Left ventricle myocardium inferior (tissue), 1 donor: ENCODE measurements around the gene DDX51. TPM values are rescaled to one million over a fixed set of nuclear protein-coding genes. Genes with fewer than 3 reads are reported as not detected.
A peak's percentile ranks its signal among the peaks of the same experiment; 100 is the strongest.

ENCODE experiments used
- DNase-seq: peaks from one replicate; pipeline ENCODE4 v3.0.0-alpha.2; 2020
- H3K27ac ChIP-seq: fragments of 200-600 bp; replicated peaks from 2 replicates; pipeline ENCODE4 v1.8.0; 2021
- H3K27me3 ChIP-seq: fragments of 200-600 bp; 2 replicates; pipeline ENCODE4 v1.8.0; 2021; ENCODE audit warnings: low read depth
- H3K36me3 ChIP-seq: fragments of 200-600 bp; 2 replicates; pipeline ENCODE4 v1.8.0; 2021
- H3K4me1 ChIP-seq: fragments of 200-600 bp; 2 replicates; pipeline ENCODE4 v1.8.0; 2021
- H3K4me3 ChIP-seq: fragments of 200-600 bp; 2 replicates; pipeline ENCODE4 v1.8.0; 2021; ENCODE audit warnings: mild to moderate bottlenecking, moderate library complexity
- H3K9me3 ChIP-seq: fragments of 200-600 bp; replicated peaks from 2 replicates; pipeline ENCODE4 v1.8.0; 2021
- intact Hi-C: fragments of 100-400 bp; cut with micrococcal nuclease; formaldehyde crosslinking; loops from one replicate; pipeline ENCODE4 v1.11.0; 2022
- total RNA-seq: library from RNA; stranded (reverse); fragmentation: NEBNext Ultra II Directional; extraction: Animal tissue kit (Norgen Biotek cat#: 25700); gene quantifications from one replicate; pipeline ENCODE4 v1.2.1, GENCODE V29; 2021
- TF ChIP-seq, protein P1 (sequence below): fragments of 200-600 bp; IDR thresholded peaks from 2 replicates; pipeline ENCODE4 v1.8.0; 2021; ENCODE audit warnings: antibody characterized with exemption, mild to moderate bottlenecking, borderline replicate concordance
- donor health status: DM: no; HTN: yes; CAD: no; lungs with severe emphysema.

Gene DDX51
- total RNA-seq, 1 donor from 2014 or later = 9.0 TPM

DNA sequence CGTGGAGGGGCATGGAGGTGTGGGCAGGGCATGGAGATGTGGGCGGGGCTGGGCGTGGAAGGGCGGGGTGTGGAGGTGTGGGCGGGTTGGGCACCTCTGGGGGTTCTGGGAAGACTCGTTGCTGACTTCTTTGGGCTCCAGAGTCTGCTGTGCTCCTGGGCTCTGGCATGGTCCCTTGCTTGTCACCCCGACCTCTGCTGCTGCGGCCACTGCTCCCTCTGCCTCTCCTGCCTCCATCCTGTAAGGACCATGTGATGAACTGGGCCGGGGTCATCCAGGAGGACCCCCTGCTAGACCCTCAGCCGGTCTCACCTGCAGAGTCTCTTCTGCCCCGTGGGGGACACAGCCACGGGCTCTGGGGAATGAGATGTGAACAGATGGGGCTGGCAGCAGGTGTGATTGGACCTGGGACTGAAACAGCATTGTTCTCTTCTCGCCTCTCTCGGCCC lies 15.5 kb upstream of the DDX51 start:
- intact Hi-C loops = no loop called here
- no peaks in the 10 kb centered on the region for H3K36me3 ChIP-seq
- H3K27ac ChIP-seq = no peak overlapping the region
- H3K27me3 ChIP-seq = peaks cover 50% of the 10 kb centered on the region
- H3K4me1 ChIP-seq = peaks cover 4% of the 10 kb centered on the region
- DNase-seq = peak; percentile 8
- no peak overlapping the region for H3K4me3 ChIP-seq
- TF ChIP-seq, protein P1, sequence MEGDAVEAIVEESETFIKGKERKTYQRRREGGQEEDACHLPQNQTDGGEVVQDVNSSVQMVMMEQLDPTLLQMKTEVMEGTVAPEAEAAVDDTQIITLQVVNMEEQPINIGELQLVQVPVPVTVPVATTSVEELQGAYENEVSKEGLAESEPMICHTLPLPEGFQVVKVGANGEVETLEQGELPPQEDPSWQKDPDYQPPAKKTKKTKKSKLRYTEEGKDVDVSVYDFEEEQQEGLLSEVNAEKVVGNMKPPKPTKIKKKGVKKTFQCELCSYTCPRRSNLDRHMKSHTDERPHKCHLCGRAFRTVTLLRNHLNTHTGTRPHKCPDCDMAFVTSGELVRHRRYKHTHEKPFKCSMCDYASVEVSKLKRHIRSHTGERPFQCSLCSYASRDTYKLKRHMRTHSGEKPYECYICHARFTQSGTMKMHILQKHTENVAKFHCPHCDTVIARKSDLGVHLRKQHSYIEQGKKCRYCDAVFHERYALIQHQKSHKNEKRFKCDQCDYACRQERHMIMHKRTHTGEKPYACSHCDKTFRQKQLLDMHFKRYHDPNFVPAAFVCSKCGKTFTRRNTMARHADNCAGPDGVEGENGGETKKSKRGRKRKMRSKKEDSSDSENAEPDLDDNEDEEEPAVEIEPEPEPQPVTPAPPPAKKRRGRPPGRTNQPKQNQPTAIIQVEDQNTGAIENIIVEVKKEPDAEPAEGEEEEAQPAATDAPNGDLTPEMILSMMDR = no peak
- no peaks in the 10 kb centered on the region for H3K9me3 ChIP-seq

DNA sequence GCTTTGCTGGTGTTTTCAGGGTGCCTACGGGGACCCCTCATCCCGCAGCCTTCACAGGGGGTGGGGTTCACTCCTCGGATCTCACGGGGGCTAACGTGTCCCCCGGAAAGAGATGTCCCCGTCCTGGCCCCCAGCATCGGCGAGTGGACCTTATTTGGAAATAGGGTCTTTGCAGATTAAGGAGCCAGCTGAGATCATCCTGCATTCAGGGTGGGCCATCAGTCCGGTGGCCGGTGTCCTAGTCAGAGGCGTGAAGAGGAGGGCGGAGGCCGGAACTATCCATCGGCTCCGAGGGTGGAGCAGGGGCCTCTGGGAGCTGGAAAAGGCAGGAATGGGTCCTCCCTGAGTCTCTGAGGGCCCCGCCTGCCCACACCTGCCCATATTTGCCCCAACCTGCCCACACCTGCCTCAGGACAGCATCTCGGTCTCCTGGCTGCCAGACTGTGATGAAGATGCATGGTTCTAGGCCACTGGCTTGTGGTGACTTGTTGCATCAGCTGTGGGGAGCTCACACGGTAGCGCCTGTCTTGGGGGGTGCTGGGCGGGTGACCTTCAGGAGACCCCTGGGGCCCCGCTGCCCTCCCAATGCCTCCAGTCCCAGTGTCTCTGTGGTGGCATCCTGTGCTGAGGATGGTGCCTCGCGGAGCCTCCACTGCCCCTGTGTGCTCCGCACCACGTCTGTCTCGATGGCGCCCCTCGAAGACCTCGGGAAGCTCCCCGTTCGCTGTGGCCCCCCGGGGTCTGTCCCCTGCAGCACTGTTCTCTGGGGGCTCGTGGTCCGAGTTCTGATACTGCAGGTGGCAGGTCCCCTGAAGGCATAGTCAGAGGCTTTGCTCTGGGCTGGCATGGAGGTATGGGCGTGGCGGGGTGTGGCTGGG lies 14.8 kb upstream of the DDX51 start:
- TF ChIP-seq, protein P1 = no peak
- DNase-seq = peak; percentile 10
- intact Hi-C loops = no loop called here
- Histone ChIP-seq H3K4me1 (peaks cover 10% of the 10 kb centered on the region), H3K27me3 (peaks cover 44% of the 10 kb centered on the region), H3K36me3 (no peaks in the 10 kb centered on the region), H3K4me3 (no peak overlapping the region), H3K27ac (no peak overlapping the region), H3K9me3 (no peaks in the 10 kb centered on the region)

DNA sequence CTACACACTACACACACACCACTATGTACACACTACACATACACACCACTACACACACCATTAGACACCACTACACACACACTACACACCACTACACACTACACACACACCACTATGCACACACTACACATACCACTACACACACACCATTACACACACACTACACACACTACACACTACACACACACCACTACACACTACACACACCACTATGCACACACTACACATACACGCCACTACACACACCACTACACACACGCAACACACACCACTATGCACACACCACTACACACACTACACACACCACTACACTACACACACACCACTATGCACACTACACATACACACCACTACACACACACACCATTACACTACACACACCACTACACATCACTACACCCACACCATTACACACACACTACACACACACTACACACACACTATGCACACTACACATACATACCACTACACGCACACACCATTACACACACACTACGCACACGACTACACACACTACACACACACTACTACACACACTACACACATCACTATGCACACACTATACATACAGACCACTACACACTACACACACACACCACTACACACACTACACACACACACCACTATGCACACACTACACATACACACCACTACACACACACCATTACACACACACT lies 13.8 kb upstream of the DDX51 start:
- Histone ChIP-seq H3K4me3 (no peak overlapping the region), H3K9me3 (no peaks in the 10 kb centered on the region), H3K36me3 (no peaks in the 10 kb centered on the region), H3K4me1 (peaks cover 12% of the 10 kb centered on the region), H3K27me3 (peaks cover 33% of the 10 kb centered on the region), H3K27ac (no peak overlapping the region)
- intact Hi-C loops = no loop called here
- no peak for DNase-seq
- TF ChIP-seq, protein P1 = no peak

DNA sequence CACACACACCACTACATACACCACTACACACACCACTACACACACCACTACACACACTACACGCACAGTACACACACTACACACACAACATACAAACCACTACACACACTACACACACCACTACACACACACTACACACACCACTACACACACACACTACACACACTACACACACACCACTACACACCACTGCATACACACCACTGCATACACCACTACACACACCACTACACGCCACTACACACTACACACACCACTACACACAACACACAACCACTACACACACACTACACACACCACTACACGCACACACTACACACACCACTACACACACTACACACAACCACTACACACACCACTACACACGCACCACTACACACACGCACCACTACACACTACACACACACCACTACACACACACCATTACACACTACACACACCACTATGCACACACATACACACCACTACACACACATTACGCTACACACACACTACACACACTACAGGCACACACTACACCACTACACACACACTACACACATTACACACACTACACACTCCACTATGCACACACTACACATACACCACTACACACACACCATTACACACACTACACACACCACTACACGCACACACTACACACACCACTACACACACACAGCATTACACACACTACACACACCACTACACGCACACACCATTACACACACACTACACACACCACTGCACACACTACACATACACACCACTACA lies 12.6 kb upstream of the DDX51 start:
- H3K9me3 ChIP-seq = no peaks in the 10 kb centered on the region
- intact Hi-C loops = no loop called here

More for the DNA sequence above, 12.6 kb upstream of the DDX51 start:
- Histone ChIP-seq H3K27ac (no peak overlapping the region), H3K4me3 (no peak overlapping the region), H3K4me1 (peaks cover 10% of the 10 kb centered on the region), H3K36me3 (peaks cover 2% of the 10 kb centered on the region), H3K27me3 (peaks cover 22% of the 10 kb centered on the region)
- TF ChIP-seq, protein P1 = no peak
- no peak for DNase-seq
